H1 (cell line): ENCODE data around the gene HRH4. TPM values are rescaled to one million over a fixed set of nuclear protein-coding genes. Genes with fewer than 3 reads are reported as not detected.

Experiments used
- CTCF ChIA-PET: fragments of 300-600 bp; sonication (Branson Sonifier 250); formaldehyde crosslinking; loops from one replicate; lab custom pipeline; 2021; ENCODE audit not compliant: partially characterized antibody; lab: Charles Lee
- POLR2A ChIA-PET: fragments of 300-600 bp; sonication (Branson Sonifier 250); formaldehyde crosslinking; loops from one replicate; lab custom pipeline; 2021; ENCODE audit warnings: inconsistent platforms; ENCODE audit not compliant: partially characterized antibody; lab: Charles Lee
- DNase-seq, 2 experiments: peaks; one replicate each; pipeline versions ENCODE4 v3.0.0 to v3.0.0-alpha.2; 2010 to 2022; ENCODE audit warnings: low spot score in 2 of 2, low read depth in 1 of 2, mixed read lengths in 1 of 2
- FAIRE-seq: peaks from 2 replicates; lab custom pipeline; 2011; peaks lifted over from hg19 to GRCh38; lab: Jason Lieb, UNC
- H2AFZ ChIP-seq: 2 replicates; pipeline ENCODE4 v1.8.1; 2012; ENCODE audit warnings: low read length, inconsistent platforms
- H2AK5ac ChIP-seq: 2 replicates; pipeline ENCODE4 v1.6.1; 2013; ENCODE audit warnings: low read depth, low read length
- H2BK120ac ChIP-seq: replicated peaks from 2 replicates; pipeline ENCODE3; 2013; ENCODE audit warnings: low read depth, low read length, inconsistent platforms
- H2BK12ac ChIP-seq: 2 replicates; pipeline ENCODE4 v1.6.1; 2013; ENCODE audit warnings: low read depth, low read length
- H2BK15ac ChIP-seq: 2 replicates; pipeline ENCODE4 v1.6.1; 2013; ENCODE audit warnings: low read length
- H2BK20ac ChIP-seq: 2 replicates; pipeline ENCODE4 v1.6.1; 2013; ENCODE audit warnings: low read length
- H2BK5ac ChIP-seq: 2 replicates; pipeline ENCODE4 v1.6.1; 2013; ENCODE audit warnings: low read depth, low read length
- H3K14ac ChIP-seq: 2 replicates; pipeline ENCODE4 v1.6.1; 2013; ENCODE audit warnings: inconsistent platforms; ENCODE audit not compliant: insufficient read length
- H3K18ac ChIP-seq: 2 replicates; pipeline ENCODE4 v1.6.1; 2013; ENCODE audit warnings: low read length; ENCODE audit errors: extremely low read depth
- H3K23ac ChIP-seq: 2 replicates; pipeline ENCODE4 v1.6.1; 2013; ENCODE audit warnings: inconsistent platforms; ENCODE audit not compliant: insufficient read length
- H3K23me2 ChIP-seq: 2 replicates; pipeline ENCODE4 v1.6.1; 2013; ENCODE audit warnings: low read depth, low read length
- H3K27ac ChIP-seq: 2 replicates; pipeline ENCODE4 v1.6.1; 2011; ENCODE audit warnings: low read depth, low read length, inconsistent platforms
- H3K27me3 ChIP-seq, 4 experiments: replicated peaks in 1 of 4; 1 replicate in 1 of 4; 2 replicates in 3 of 4; pipeline versions ENCODE4 v1.6.1 to v1.8.1; 2011 to 2013; ENCODE audit warnings: low read length in 3 of 4, mild to moderate bottlenecking in 3 of 4, inconsistent platforms in 2 of 4, mixed read lengths in 2 of 4, moderate library complexity in 1 of 4; ENCODE audit not compliant: control insufficient read depth in 3 of 4, insufficient read depth in 3 of 4; ENCODE audit errors: extremely low read depth in 1 of 4
- H3K36me3 ChIP-seq, 4 experiments: 2 replicates each; pipeline versions ENCODE4 v1.6.1 to v1.8.1; 2011 to 2013; ENCODE audit warnings: mild to moderate bottlenecking in 4 of 4, low read length in 3 of 4, moderate library complexity in 2 of 4, control low read depth in 1 of 4, inconsistent platforms in 1 of 4; ENCODE audit not compliant: insufficient read depth in 4 of 4, control insufficient read depth in 2 of 4
- H3K4ac ChIP-seq: replicated peaks from 2 replicates; pipeline ENCODE3; 2013; ENCODE audit warnings: low read length, low read depth, mixed read lengths, inconsistent platforms; ENCODE audit not compliant: insufficient read length
- H3K4me1 ChIP-seq, 4 experiments: replicated peaks in 1 of 4; 1 replicate in 1 of 4; 2 replicates in 3 of 4; pipeline versions ENCODE4 v1.6.1 to v1.8.1; 2011 to 2013; ENCODE audit warnings: low read length in 3 of 4, inconsistent platforms in 2 of 4, mixed read lengths in 1 of 4; ENCODE audit not compliant: insufficient read depth in 4 of 4, control insufficient read depth in 3 of 4
- H3K4me2 ChIP-seq, 2 experiments: 2 replicates each; pipeline versions ENCODE4 v1.6.1 to v1.8.1; 2011 to 2013; ENCODE audit warnings: low read depth in 2 of 2, low read length in 2 of 2, control low read depth in 1 of 2, inconsistent platforms in 1 of 2, mild to moderate bottlenecking in 1 of 2; ENCODE audit not compliant: insufficient read depth in 1 of 2
- H3K4me3 ChIP-seq, 4 experiments: fragments of 200-600, 300-600 bp in 1 of 4; sonication (generic), shearing (Covaris generic), sonication (Bioruptor Twin) in 1 of 4; 2 replicates each; pipeline versions ENCODE4 v1.5.1 to v1.8.1; 2011 to 2016; ENCODE audit warnings: low read length in 4 of 4, low read depth in 3 of 4, control low read depth in 2 of 4, inconsistent platforms in 2 of 4, mild to moderate bottlenecking in 2 of 4, mixed read lengths in 1 of 4, moderate library complexity in 1 of 4; ENCODE audit not compliant: insufficient read depth in 2 of 4; ENCODE audit errors: extremely low read depth in 1 of 4
- H3K56ac ChIP-seq: replicated peaks from 2 replicates; pipeline ENCODE3; 2013; ENCODE audit warnings: low read depth, mild to moderate bottlenecking, mixed read lengths, low read length, inconsistent platforms; ENCODE audit not compliant: insufficient read length
- H3K79me1 ChIP-seq: 2 replicates; pipeline ENCODE4 v1.6.1; 2013; ENCODE audit warnings: low read depth, low read length, control low read depth
- H3K79me2 ChIP-seq, 2 experiments: 2 replicates each; pipeline versions ENCODE4 v1.6.1 to v1.8.1; 2012 to 2013; ENCODE audit warnings: low read length in 2 of 2, mild to moderate bottlenecking in 2 of 2, inconsistent platforms in 1 of 2; ENCODE audit not compliant: insufficient read depth in 2 of 2, control insufficient read depth in 1 of 2
- H3K9ac ChIP-seq, 4 experiments: replicated peaks in 1 of 4; 1 replicate in 1 of 4; 2 replicates in 3 of 4; pipeline versions ENCODE4 v1.6.1 to v1.8.1; 2011 to 2013; ENCODE audit warnings: low read depth in 3 of 4, low read length in 3 of 4, control low read depth in 2 of 4, mild to moderate bottlenecking in 2 of 4, moderate library complexity in 2 of 4, inconsistent platforms in 1 of 4; ENCODE audit errors: extremely low read depth in 1 of 4
- H3K9me3 ChIP-seq, 2 experiments: 2 replicates each; pipeline versions ENCODE4 v1.6.1 to v1.8.1; 2012 to 2013; ENCODE audit warnings: mild to moderate bottlenecking in 2 of 2, moderate library complexity in 2 of 2, control low read depth in 1 of 2, inconsistent platforms in 1 of 2, low read depth in 1 of 2, low read length in 1 of 2, mixed read lengths in 1 of 2; ENCODE audit not compliant: insufficient read depth in 2 of 2
- H4K20me1 ChIP-seq, 2 experiments: replicated peaks in 1 of 2; 2 replicates each; pipeline versions ENCODE3 to v1.8.1; 2011 to 2013; ENCODE audit warnings: inconsistent platforms in 2 of 2, low read length in 2 of 2, mild to moderate bottlenecking in 1 of 2; ENCODE audit not compliant: insufficient read depth in 2 of 2, control insufficient read depth in 1 of 2
- H4K5ac ChIP-seq: 2 replicates; pipeline ENCODE4 v1.6.1; 2013; ENCODE audit warnings: low read length, low read depth, mixed read lengths, inconsistent platforms; ENCODE audit not compliant: insufficient read length
- H4K8ac ChIP-seq: 2 replicates; pipeline ENCODE4 v1.8.0; 2013; ENCODE audit warnings: mild to moderate bottlenecking, moderate library complexity, low read length, inconsistent platforms; ENCODE audit not compliant: insufficient read depth; ENCODE audit errors: extremely low read depth
- H4K91ac ChIP-seq: replicated peaks from 2 replicates; pipeline ENCODE3; 2013; ENCODE audit warnings: low read length, mixed read lengths, inconsistent platforms; ENCODE audit not compliant: insufficient read length
- CEBPB ChIP-seq: IDR thresholded peaks from 2 replicates; pipeline ENCODE4 v1.6.1; 2012; ENCODE audit warnings: low read depth, low read length
- CHD2 ChIP-seq: IDR thresholded peaks from 2 replicates; pipeline ENCODE4 v1.6.1; 2012; ENCODE audit warnings: low read length, improper control_type of control experiment
- CREB1 ChIP-seq: IDR thresholded peaks from 2 replicates; pipeline ENCODE4 v1.6.1; 2012; ENCODE audit warnings: inconsistent platforms
- CTCF ChIP-seq, 3 experiments: IDR thresholded peaks; 1 replicate in 2 of 3; 2 replicates in 1 of 3; pipeline versions ENCODE4 v1.5.1 to v1.6.1; 2011; ENCODE audit warnings: low read length in 3 of 3, mild to moderate bottlenecking in 3 of 3, inconsistent platforms in 2 of 3, low read depth in 1 of 3, moderate library complexity in 1 of 3; ENCODE audit not compliant: insufficient read depth in 1 of 3; ENCODE audit errors: control extremely low read depth in 1 of 3
- FOSL1 ChIP-seq: IDR thresholded peaks from 2 replicates; pipeline ENCODE4 v1.6.1; 2011; ENCODE audit warnings: mild to moderate bottlenecking, low read depth, low read length, moderate library complexity; ENCODE audit not compliant: insufficient read depth
- JUND ChIP-seq: IDR thresholded peaks from 2 replicates; pipeline ENCODE4 v1.6.1; 2011; ENCODE audit warnings: mild to moderate bottlenecking, improper control_type of control experiment, low read length
- MAFK ChIP-seq: IDR thresholded peaks from 2 replicates; pipeline ENCODE4 v1.6.1; 2012; ENCODE audit warnings: low read depth, mild to moderate bottlenecking, improper control_type of control experiment, low read length
- RAD21 ChIP-seq, 2 experiments: IDR thresholded peaks in 1 of 2; conservative IDR thresholded peaks in 1 of 2; 2 replicates each; pipeline ENCODE4 v1.6.1; 2011; ENCODE audit warnings: low read depth in 2 of 2, low read length in 2 of 2, improper control_type of control experiment in 1 of 2, inconsistent platforms in 1 of 2, mild to moderate bottlenecking in 1 of 2, moderate library complexity in 1 of 2
- TEAD4 ChIP-seq: IDR thresholded peaks from 2 replicates; pipeline ENCODE4 v1.6.1; 2012; ENCODE audit warnings: low read depth, low read length, inconsistent platforms, mixed read lengths
- WGBS, 2 experiments: shearing (Covaris generic) in 1 of 2; methylation state at CpG; one replicate each; pipeline versions ENCODE4 v1.1.6 to v1.1.7; 2013 to 2015; ENCODE audit warnings: low lambda C conversion rate in 2 of 2, mixed read lengths in 2 of 2, inconsistent platforms in 1 of 2, low coverage in 1 of 2, missing lambda C conversion rate in 1 of 2; ENCODE audit not compliant: insufficient replicate concordance in 2 of 2, insufficient coverage in 1 of 2, insufficient read length in 1 of 2; ENCODE audit errors: extremely low coverage in 1 of 2, missing lambda C conversion rate in 1 of 2; 5-methylcytosine and 5-hydroxymethylcytosine counted together
- polyA plus RNA-seq, 7 experiments: library from polyadenylated mRNA; depleted of rRNA in 3 of 7; stranded (reverse) in 5 of 7; unstranded in 2 of 7; fragments of >200 nt in 5 of 7; fragments of 200-250 nt in 2 of 7; gene quantifications; 1 replicate in 5 of 7; 2 replicates in 1 of 7; 4 replicates in 1 of 7; pipeline versions ENCODE4 v1.2.1 to v1.2.3, GENCODE V29; 2011 to 2013; ENCODE audit warnings: missing spikeins in 2 of 7, mixed read lengths in 2 of 7
- total RNA-seq: library from RNA; stranded (reverse); fragmentation: NEBNext Ultra II Directional; extraction: Animal tissue kit (Norgen Biotek cat#: 25700); gene quantifications from 2 replicates; pipeline ENCODE4 v1.2.1, GENCODE V29; 2021

HRH4 gene
- total and polyA plus RNA-seq, 2 of the 8 experiments (the other 6 are each of a cell fraction or from before 2014, with no cell fraction given) = 0.03 TPM; not detected in 1

- H4K20me1 ChIP-seq = no peaks in the 10 kb centered on the region
- H2AFZ ChIP-seq = peak overlapping the region; percentile 28; the same call in 1 of the 2 replicates
- peak; percentile 18; the same call in 1 of the 2 replicates for TF ChIP-seq TEAD4
- TF ChIP-seq MAFK = peak; percentile 66; the same call in 1 of the 2 replicates
- 0 out of 2 replicates have a peak, but pooled peaks have one; percentile 20 for TF ChIP-seq CHD2
- peak; percentile 41; the same call in 1 of the 2 replicates for TF ChIP-seq CEBPB
- no peak for TF ChIP-seq CREB1
- peak; percentile 28 to 40 for TF ChIP-seq RAD21 (IDR thresholded peaks at IDR 0.05 in 1 of 2, conservative IDR thresholded peaks at IDR 0.05 in 1 of 2; ENCODE audit: low read depth in 2 of 2, low read length in 2 of 2)
- TF ChIP-seq CTCF (IDR thresholded peaks at IDR 0.05; ENCODE audit: control extremely low read depth in 1 of 3, insufficient read depth in 1 of 3, low read depth in 1 of 3, low read length in 3 of 3) = peak in 2 of 3 experiments; percentile 28 to 77; a peak in 2 of 4 replicates
- TF ChIP-seq FOSL1 = no peak
- peak; percentile 67; the same call in 1 of the 2 replicates for TF ChIP-seq JUND
- H2BK15ac ChIP-seq = no peak overlapping the region
- FAIRE-seq = peak; percentile 99
- DNase-seq = peak in 1 of 2 experiments; percentile 29
- no peak overlapping the region for H2BK12ac ChIP-seq
- H4K5ac ChIP-seq = no peak overlapping the region
- H3K27me3 ChIP-seq = no peaks in the 10 kb centered on the region
- no peak overlapping the region for H3K14ac ChIP-seq
- H3K23me2 ChIP-seq = no peaks in the 10 kb centered on the region
- no peak overlapping the region for H2BK120ac ChIP-seq
- H4K91ac ChIP-seq = no peak overlapping the region
- no peak overlapping the region for H3K4me2 ChIP-seq
- ChIA-PET CTCF (interaction anchor here (0.6 to 5.3 kb wide), 32 partner anchors 9 to 625 kb away, joined by 3 to 62 read pairs (median 4); partner anchors contain the start of gene HRH4), POLR2A (no interaction called here)
- no peak overlapping the region for H3K4me3 ChIP-seq
- H2AK5ac ChIP-seq = no peak overlapping the region
- no peak overlapping the region for H3K27ac ChIP-seq
- no peak overlapping the region for H3K56ac ChIP-seq
- H3K79me1 ChIP-seq = no peaks in the 10 kb centered on the region
- no peak overlapping the region for H2BK5ac ChIP-seq
- H3K79me2 ChIP-seq = no peaks in the 10 kb centered on the region
- no peak overlapping the region for H3K4ac ChIP-seq
- H3K4me1 ChIP-seq = no peaks in the 10 kb centered on the region
- H3K18ac ChIP-seq = no peak overlapping the region
- 58% methylated on average over 2 of the region's 2 CpGs; no CpG with 5 or more reads in 1 of the 2 experiments for WGBS, 2 experiments
- H3K23ac ChIP-seq = no peak overlapping the region
- H2BK20ac ChIP-seq = no peak overlapping the region
- H3K9ac ChIP-seq = no peak overlapping the region; a peak in 1 of 7 replicates
- no peaks in the 10 kb centered on the region for H3K36me3 ChIP-seq
- H4K8ac ChIP-seq = no peak overlapping the region
- H3K9me3 ChIP-seq = no peaks in the 10 kb centered on the region
Observed at GRCh38 chr18:24514439-24514838, 54.0 kb downstream of the HRH4 start.
